HCT116 (cell line): ENCODE results near the gene PCDHGA7. TPM values are rescaled to one million over a fixed set of nuclear protein-coding genes. Genes with fewer than 3 reads are reported as not detected.

ENCODE experiments used
- ATAC-seq: fragments of 200-7000 bp; cut with Tn5 transposase; 2 replicates; pipeline ENCODE4 v1.9.1; 2020; ENCODE audit warnings: mild to moderate bottlenecking, moderate library complexity
- BruUV-seq: library from RNA; stranded (reverse); fragments of 400-500 nt; replicated peaks from 2 replicates; lab custom pipeline; 2021; lab: Mats Ljungman, UMichigan
- CTCF ChIA-PET: fragments of 300-600 bp; sonication (Branson Sonifier 250); formaldehyde crosslinking; loops from one replicate; lab custom pipeline; 2021; ENCODE audit warnings: antibody characterized with exemption; lab: Charles Lee
- POLR2A ChIA-PET: fragments of 300-600, 350-600 bp; sonication (Branson Sonifier 250); formaldehyde crosslinking; loops from one replicate; lab custom pipeline; 2021; ENCODE audit warnings: antibody characterized with exemption; lab: Charles Lee
- RAD21 ChIA-PET, 2 experiments: fragments of 300-600 bp; sonication (Branson Sonifier 250); formaldehyde crosslinking; loops; one replicate each; lab custom pipeline; 2023; ENCODE audit warnings: low total read pairs in 2 of 2; ENCODE audit not compliant: uncharacterized antibody in 2 of 2, unreplicated experiment in 2 of 2, low non-redundant PET in 1 of 2; lab: Charles Lee
- DNase-seq: peaks from one replicate; pipeline ENCODE4 v3.0.0-alpha.2; 2010; ENCODE audit warnings: low read depth, low spot score
- H2AFZ ChIP-seq: fragments of 200-600 bp; shearing (Covaris generic), sonication (generic); 2 replicates; pipeline ENCODE4 v1.6.1; 2017; ENCODE audit warnings: low read depth, mixed run types, mixed read lengths, antibody characterized with exemption, low read length; ENCODE audit not compliant: poor library complexity, severe bottlenecking
- H3K27ac ChIP-seq: 2 replicates; pipeline ENCODE4 v1.5.1; 2012; ENCODE audit warnings: low read depth, low read length
- H3K27me3 ChIP-seq: fragments of 200-600 bp; sonication (generic); 2 replicates; pipeline ENCODE4 v1.6.1; 2016; ENCODE audit warnings: mixed run types, low read length, mixed read lengths; ENCODE audit not compliant: insufficient read depth
- H3K36me3 ChIP-seq, 2 experiments: fragments of 200-500 bp in 1 of 2; fragments of 200-600 bp in 1 of 2; sonication (Bioruptor generic) in 1 of 2; sonication (generic) in 1 of 2; 2 replicates each; pipeline versions ENCODE4 v1.5.1 to v1.6.1; 2014 to 2016; ENCODE audit warnings: low read length in 2 of 2, inconsistent platforms in 1 of 2, mixed read lengths in 1 of 2, mixed run types in 1 of 2; ENCODE audit not compliant: insufficient read depth in 2 of 2, control insufficient read depth in 1 of 2
- H3K4me1 ChIP-seq, 2 experiments: fragments of 200-600 bp in 1 of 2; sonication (generic) in 1 of 2; 2 replicates each; pipeline versions ENCODE4 v1.5.1 to v1.6.1; 2012 to 2017; ENCODE audit warnings: low read length in 2 of 2, inconsistent platforms in 1 of 2, mild to moderate bottlenecking in 1 of 2, mixed read lengths in 1 of 2, mixed run types in 1 of 2, moderate library complexity in 1 of 2; ENCODE audit not compliant: insufficient read depth in 2 of 2, control insufficient read depth in 1 of 2
- H3K4me2 ChIP-seq: fragments of 200-600 bp; sonication (generic); 2 replicates; pipeline ENCODE4 v1.6.1; 2017; ENCODE audit warnings: mixed run types, low read length, mixed read lengths
- H3K4me3 ChIP-seq, 2 experiments: fragments of 200-600 bp in 1 of 2; sonication (generic) in 1 of 2; replicated peaks in 1 of 2; 2 replicates each; pipeline ENCODE4 v1.5.1; 2011 to 2016; ENCODE audit warnings: low read length in 2 of 2, control low read depth in 1 of 2, low read depth in 1 of 2, mild to moderate bottlenecking in 1 of 2, mixed read lengths in 1 of 2, mixed run types in 1 of 2
- H3K79me2 ChIP-seq: fragments of 200-600 bp; sonication (generic); 2 replicates; pipeline ENCODE4 v1.6.1; 2017; ENCODE audit warnings: mild to moderate bottlenecking, mixed run types, low read length, moderate library complexity, mixed read lengths; ENCODE audit not compliant: insufficient read depth
- H3K9ac ChIP-seq: fragments of 200-600 bp; sonication (generic); 2 replicates; pipeline ENCODE4 v1.6.1; 2016; ENCODE audit warnings: low read length, mixed read lengths
- H3K9me2 ChIP-seq: fragments of 200-600 bp; sonication (generic), shearing (Covaris generic); 2 replicates; pipeline ENCODE4 v1.6.1; 2017; ENCODE audit warnings: mixed run types, mild to moderate bottlenecking, moderate library complexity; ENCODE audit not compliant: insufficient read depth
- H3K9me3 ChIP-seq, 2 experiments: fragments of 200-500 bp in 1 of 2; fragments of 200-600 bp in 1 of 2; sonication (Bioruptor generic) in 1 of 2; sonication (generic) in 1 of 2; 2 replicates each; pipeline ENCODE4 v1.6.1; 2014 to 2017; ENCODE audit warnings: low read length in 2 of 2, mixed read lengths in 2 of 2, inconsistent platforms in 1 of 2, low read depth in 1 of 2, mild to moderate bottlenecking in 1 of 2, mixed run types in 1 of 2, moderate library complexity in 1 of 2; ENCODE audit not compliant: control insufficient read depth in 1 of 2, insufficient read depth in 1 of 2
- H4K20me1 ChIP-seq: fragments of 200-600 bp; sonication (generic), shearing (Covaris generic); 2 replicates; pipeline ENCODE4 v1.6.1; 2017; ENCODE audit warnings: mixed run types, mild to moderate bottlenecking, moderate library complexity; ENCODE audit not compliant: insufficient read depth
- CBX3 ChIP-seq: IDR thresholded peaks from 2 replicates; pipeline ENCODE4 v1.6.1; 2012; ENCODE audit warnings: low read depth
- CEBPB ChIP-seq: IDR thresholded peaks from 2 replicates; pipeline ENCODE4 v1.6.1; 2012; ENCODE audit warnings: low read depth
- ELF1 ChIP-seq: IDR thresholded peaks from 2 replicates; pipeline ENCODE4 v1.6.1; 2012; ENCODE audit warnings: low read depth, borderline replicate concordance
- EZH2 ChIP-seq: fragments of 200-600 bp; sonication (generic); IDR thresholded peaks from 2 replicates; pipeline ENCODE4 v1.6.1; 2017; ENCODE audit warnings: antibody characterized with exemption, mixed run types
- EZH2phosphoT487 ChIP-seq: fragments of 200-600 bp; IDR thresholded peaks from 2 replicates; pipeline ENCODE4 v1.6.1; 2018; ENCODE audit warnings: antibody characterized with exemption, borderline replicate concordance
- JUND ChIP-seq: IDR thresholded peaks from 2 replicates; pipeline ENCODE4 v1.6.1; 2012
- POLR2A ChIP-seq: IDR thresholded peaks from 2 replicates; pipeline ENCODE4 v1.7.0; 2011; ENCODE audit warnings: borderline replicate concordance; ENCODE audit not compliant: insufficient read depth, insufficient read length; ENCODE audit errors: extremely low read depth
- RAD21 ChIP-seq: IDR thresholded peaks from 2 replicates; pipeline ENCODE4 v1.6.1; 2012; ENCODE audit warnings: low read depth, mild to moderate bottlenecking
- SP1 ChIP-seq: IDR thresholded peaks from 2 replicates; pipeline ENCODE4 v1.6.1; 2012; ENCODE audit warnings: low read depth
- SRF ChIP-seq: IDR thresholded peaks from 2 replicates; pipeline ENCODE4 v1.6.1; 2012; ENCODE audit warnings: low read depth
- TCF7L2 ChIP-seq: IDR thresholded peaks from 2 replicates; pipeline ENCODE4 v1.7.0; 2011; ENCODE audit warnings: borderline replicate concordance, inconsistent platforms; ENCODE audit not compliant: insufficient read depth, insufficient read length; ENCODE audit errors: extremely low read depth
- YY1 ChIP-seq: IDR thresholded peaks from 2 replicates; pipeline ENCODE4 v1.6.1; 2011; ENCODE audit warnings: low read length, low read depth, moderate library complexity, mild to moderate bottlenecking; ENCODE audit not compliant: insufficient replicate concordance; ENCODE audit errors: extremely low read depth
- ZFX ChIP-seq: fragments of 450-650 bp; IDR thresholded peaks from 2 replicates; pipeline ENCODE4 v1.6.1; 2017
- ZNF274 ChIP-seq: fragments of 200-500 bp; sonication (Bioruptor generic); IDR thresholded peaks from 2 replicates; pipeline ENCODE4 v1.6.1; 2014; ENCODE audit warnings: mild to moderate bottlenecking, low read depth, low read length, inconsistent platforms
- intact Hi-C: fragments of 100-400 bp; cut with micrococcal nuclease; formaldehyde crosslinking; loops from 2 replicates; pipeline ENCODE4 v1.10.0; 2022
- total RNA-seq: library from RNA; stranded (reverse); gene quantifications from one replicate; pipeline ENCODE4 v1.2.1, GENCODE V29; 2021; ENCODE audit not compliant: unreplicated experiment
- TF ChIP-seq, protein P1 (sequence below): IDR thresholded peaks from 2 replicates; pipeline ENCODE4 v1.6.1; 2012
- TF ChIP-seq, protein P2 (sequence below), 3 experiments: fragments of 200-600 bp in 1 of 3; sonication (generic) in 1 of 3; IDR thresholded peaks in 2 of 3; conservative IDR thresholded peaks in 1 of 3; 2 replicates each; pipeline ENCODE4 v1.5.1; 2012 to 2017; ENCODE audit warnings: low read depth in 2 of 3, low read length in 2 of 3, antibody characterized with exemption in 1 of 3, borderline replicate concordance in 1 of 3, control low read depth in 1 of 3, mild to moderate bottlenecking in 1 of 3, mixed read lengths in 1 of 3, mixed run types in 1 of 3, moderate library complexity in 1 of 3; ENCODE audit not compliant: insufficient read depth in 1 of 3
- TF ChIP-seq, protein P3 (sequence below): IDR thresholded peaks from 2 replicates; pipeline ENCODE4 v1.6.1; 2012
- TF ChIP-seq, protein P4 (sequence below): IDR thresholded peaks from 2 replicates; pipeline ENCODE4 v1.6.1; 2012; ENCODE audit warnings: low read depth

The PCDHGA7 gene
- total RNA-seq, 1 experiment from 2014 or later, result not detected

DNA sequence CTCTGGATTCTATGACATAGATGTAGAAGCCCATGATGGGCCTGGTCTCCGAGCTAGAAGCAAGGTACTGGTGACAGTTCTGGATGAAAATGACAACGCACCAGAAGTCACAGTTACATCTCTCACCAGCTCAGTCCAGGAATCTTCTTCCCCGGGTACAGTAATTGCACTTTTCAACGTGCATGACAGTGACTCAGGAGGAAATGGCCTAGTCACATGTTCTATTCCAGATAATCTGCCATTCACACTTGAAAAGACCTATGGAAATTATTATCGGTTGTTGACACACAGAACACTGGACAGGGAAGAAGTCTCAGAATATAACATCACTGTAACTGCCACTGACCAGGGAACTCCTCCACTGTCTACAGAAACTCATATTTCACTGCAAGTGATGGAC is 26.4 kb upstream of the PCDHGA7 start:
- ChIA-PET POLR2A (no interaction called here), CTCF (no interaction called here), RAD21 (no interaction called here)
- no peak for ATAC-seq
- no peaks in the 10 kb centered on the region for H3K79me2 ChIP-seq
- H2AFZ ChIP-seq, result no peak overlapping the region
- H3K4me2 ChIP-seq, result no peak overlapping the region
- no peaks in the 10 kb centered on the region for H3K27me3 ChIP-seq
- no peak overlapping the region for H3K27ac ChIP-seq
- no peak overlapping the region for H3K4me3 ChIP-seq
- intact Hi-C loops, result no loop called here
- H3K36me3 ChIP-seq, result no peaks in the 10 kb centered on the region
- no peak for DNase-seq
- no peaks in the 10 kb centered on the region for H4K20me1 ChIP-seq
- no peaks in the 10 kb centered on the region; a peak in 2 of 4 replicates for H3K9me3 ChIP-seq
- H3K9ac ChIP-seq, result no peak overlapping the region
- H3K4me1 ChIP-seq, result no peaks in the 10 kb centered on the region
- no TSS peak for BruUV-seq
- TF ChIP-seq ZFX (no peak), YY1 (no peak), POLR2A (no peak), JUND (no peak), CEBPB (no peak), SP1 (no peak), ZNF274 (no peak), TCF7L2 (no peak), EZH2 (no peak), EZH2phosphoT487 (no peak), SRF (no peak), ELF1 (no peak), CBX3 (no peak), RAD21 (no peak)
- TF ChIP-seq, protein P1, sequence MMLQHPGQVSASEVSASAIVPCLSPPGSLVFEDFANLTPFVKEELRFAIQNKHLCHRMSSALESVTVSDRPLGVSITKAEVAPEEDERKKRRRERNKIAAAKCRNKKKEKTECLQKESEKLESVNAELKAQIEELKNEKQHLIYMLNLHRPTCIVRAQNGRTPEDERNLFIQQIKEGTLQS, result no peak
- TF ChIP-seq, protein P2, sequence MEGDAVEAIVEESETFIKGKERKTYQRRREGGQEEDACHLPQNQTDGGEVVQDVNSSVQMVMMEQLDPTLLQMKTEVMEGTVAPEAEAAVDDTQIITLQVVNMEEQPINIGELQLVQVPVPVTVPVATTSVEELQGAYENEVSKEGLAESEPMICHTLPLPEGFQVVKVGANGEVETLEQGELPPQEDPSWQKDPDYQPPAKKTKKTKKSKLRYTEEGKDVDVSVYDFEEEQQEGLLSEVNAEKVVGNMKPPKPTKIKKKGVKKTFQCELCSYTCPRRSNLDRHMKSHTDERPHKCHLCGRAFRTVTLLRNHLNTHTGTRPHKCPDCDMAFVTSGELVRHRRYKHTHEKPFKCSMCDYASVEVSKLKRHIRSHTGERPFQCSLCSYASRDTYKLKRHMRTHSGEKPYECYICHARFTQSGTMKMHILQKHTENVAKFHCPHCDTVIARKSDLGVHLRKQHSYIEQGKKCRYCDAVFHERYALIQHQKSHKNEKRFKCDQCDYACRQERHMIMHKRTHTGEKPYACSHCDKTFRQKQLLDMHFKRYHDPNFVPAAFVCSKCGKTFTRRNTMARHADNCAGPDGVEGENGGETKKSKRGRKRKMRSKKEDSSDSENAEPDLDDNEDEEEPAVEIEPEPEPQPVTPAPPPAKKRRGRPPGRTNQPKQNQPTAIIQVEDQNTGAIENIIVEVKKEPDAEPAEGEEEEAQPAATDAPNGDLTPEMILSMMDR (IDR thresholded peaks at IDR 0.05 in 2 of 3, conservative IDR thresholded peaks at IDR 0.05 in 1 of 3; ENCODE audit: borderline replicate concordance in 1 of 3, insufficient read depth in 1 of 3, low read depth in 2 of 3, low read length in 2 of 3), result no peak
- TF ChIP-seq, protein P3, sequence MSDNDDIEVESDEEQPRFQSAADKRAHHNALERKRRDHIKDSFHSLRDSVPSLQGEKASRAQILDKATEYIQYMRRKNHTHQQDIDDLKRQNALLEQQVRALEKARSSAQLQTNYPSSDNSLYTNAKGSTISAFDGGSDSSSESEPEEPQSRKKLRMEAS, result no peak
- TF ChIP-seq, protein P4, sequence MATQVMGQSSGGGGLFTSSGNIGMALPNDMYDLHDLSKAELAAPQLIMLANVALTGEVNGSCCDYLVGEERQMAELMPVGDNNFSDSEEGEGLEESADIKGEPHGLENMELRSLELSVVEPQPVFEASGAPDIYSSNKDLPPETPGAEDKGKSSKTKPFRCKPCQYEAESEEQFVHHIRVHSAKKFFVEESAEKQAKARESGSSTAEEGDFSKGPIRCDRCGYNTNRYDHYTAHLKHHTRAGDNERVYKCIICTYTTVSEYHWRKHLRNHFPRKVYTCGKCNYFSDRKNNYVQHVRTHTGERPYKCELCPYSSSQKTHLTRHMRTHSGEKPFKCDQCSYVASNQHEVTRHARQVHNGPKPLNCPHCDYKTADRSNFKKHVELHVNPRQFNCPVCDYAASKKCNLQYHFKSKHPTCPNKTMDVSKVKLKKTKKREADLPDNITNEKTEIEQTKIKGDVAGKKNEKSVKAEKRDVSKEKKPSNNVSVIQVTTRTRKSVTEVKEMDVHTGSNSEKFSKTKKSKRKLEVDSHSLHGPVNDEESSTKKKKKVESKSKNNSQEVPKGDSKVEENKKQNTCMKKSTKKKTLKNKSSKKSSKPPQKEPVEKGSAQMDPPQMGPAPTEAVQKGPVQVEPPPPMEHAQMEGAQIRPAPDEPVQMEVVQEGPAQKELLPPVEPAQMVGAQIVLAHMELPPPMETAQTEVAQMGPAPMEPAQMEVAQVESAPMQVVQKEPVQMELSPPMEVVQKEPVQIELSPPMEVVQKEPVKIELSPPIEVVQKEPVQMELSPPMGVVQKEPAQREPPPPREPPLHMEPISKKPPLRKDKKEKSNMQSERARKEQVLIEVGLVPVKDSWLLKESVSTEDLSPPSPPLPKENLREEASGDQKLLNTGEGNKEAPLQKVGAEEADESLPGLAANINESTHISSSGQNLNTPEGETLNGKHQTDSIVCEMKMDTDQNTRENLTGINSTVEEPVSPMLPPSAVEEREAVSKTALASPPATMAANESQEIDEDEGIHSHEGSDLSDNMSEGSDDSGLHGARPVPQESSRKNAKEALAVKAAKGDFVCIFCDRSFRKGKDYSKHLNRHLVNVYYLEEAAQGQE, result no peak
- H3K9me2 ChIP-seq, result no peaks in the 10 kb centered on the region
